HG02970 (cell line): ENCODE data around the gene SPATA21.
"Not testable (repeated sequence)": the region's sequence is repeated elsewhere in the genome, so short reads cannot be mapped to it uniquely, and the experiment has no call there.

Source experiments
- ATAC-seq: cut with Tn5 transposase; IDR thresholded peaks from one replicate; pipeline ENCODE4 v1.9.1; 2021; ENCODE audit warnings: mild to moderate bottlenecking, moderate library complexity, moderate number of reproducible peaks; ENCODE audit not compliant: unreplicated experiment, low FRiP score

SPATA21 gene

GRCh38 chr1:16436946-16437474 is at the start of gene SPATA21:
TSS of gene SPATA21 (minus strand) at chr1:16437424. CDS start at chr1:16431371, 6,053 bp downstream.
- no peak for ATAC-seq

DNA sequence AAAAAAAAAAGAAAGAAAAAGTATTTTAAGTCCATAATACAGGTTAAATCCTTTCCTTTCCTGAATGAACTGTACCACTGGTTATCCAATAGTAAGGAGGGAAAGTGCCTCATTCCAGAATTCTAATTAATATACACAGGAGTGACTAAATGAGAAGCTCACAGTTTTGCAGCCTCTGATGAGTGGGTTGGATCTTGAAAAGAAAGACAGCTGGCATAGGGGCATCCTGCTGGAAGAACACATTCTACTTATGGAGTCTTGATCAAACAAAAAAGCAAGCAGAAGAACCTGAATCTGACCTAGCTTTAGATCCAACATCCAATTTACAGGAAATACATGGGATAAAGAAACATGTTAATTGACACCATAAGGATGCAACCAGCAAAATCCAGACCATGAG is 49.8 kb upstream of the SPATA21 start:
- ATAC-seq = not testable (repeated sequence)

GRCh38 chr1:16486316-16486715 is 49.1 kb upstream of the SPATA21 start:
- not testable (repeated sequence) for ATAC-seq

DNA sequence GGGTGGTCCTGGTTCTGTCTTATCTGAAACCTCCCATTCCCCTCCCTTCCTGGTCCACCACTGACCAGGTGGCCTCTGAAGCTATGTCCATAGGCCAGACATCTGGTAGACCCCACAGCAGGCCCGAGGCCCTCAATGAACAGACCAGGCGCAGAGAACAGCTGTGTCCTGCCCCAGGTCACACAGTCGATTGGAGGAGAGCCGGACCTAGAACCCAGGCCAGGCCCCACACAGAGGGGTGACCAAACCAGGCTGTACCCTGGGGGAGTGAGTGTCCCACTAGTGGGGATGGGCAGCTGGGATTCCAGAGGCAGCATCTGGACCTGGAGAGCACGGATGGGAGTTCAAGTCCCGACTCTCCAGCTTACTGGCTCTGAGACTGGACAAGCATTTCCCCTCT is 47.7 kb upstream of the SPATA21 start:
- ATAC-seq = no peak

GRCh38 chr1:16484501-16484835 is 47.2 kb upstream of the SPATA21 start:
- no peak for ATAC-seq

GRCh38 chr1:16483639-16484500 is 46.6 kb upstream of the SPATA21 start:
- not testable (repeated sequence) for ATAC-seq

DNA sequence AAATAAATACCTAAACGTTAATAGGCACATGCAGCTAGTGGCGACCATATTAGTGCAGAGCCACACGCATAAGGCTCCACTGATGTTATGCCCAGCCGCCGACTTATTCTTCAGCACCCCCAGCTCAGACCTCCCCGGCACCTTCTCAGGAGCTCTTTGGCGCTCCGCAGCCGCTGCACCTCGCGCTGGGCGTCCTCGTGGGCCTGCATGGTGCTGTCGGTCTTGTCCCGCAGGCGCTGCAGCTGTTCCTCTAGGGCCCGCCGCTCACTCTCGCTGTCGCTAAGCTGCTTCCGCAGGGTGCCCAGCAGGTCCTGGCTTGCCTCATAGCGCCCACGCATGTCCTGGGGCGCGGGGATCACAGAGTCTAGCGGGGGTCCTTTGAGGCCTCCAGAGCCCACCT is 45.9 kb upstream of the SPATA21 start:
- ATAC-seq = not testable (repeated sequence)

GRCh38 chr1:16478091-16478490 is 40.9 kb upstream of the SPATA21 start:
- ATAC-seq = no peak

DNA sequence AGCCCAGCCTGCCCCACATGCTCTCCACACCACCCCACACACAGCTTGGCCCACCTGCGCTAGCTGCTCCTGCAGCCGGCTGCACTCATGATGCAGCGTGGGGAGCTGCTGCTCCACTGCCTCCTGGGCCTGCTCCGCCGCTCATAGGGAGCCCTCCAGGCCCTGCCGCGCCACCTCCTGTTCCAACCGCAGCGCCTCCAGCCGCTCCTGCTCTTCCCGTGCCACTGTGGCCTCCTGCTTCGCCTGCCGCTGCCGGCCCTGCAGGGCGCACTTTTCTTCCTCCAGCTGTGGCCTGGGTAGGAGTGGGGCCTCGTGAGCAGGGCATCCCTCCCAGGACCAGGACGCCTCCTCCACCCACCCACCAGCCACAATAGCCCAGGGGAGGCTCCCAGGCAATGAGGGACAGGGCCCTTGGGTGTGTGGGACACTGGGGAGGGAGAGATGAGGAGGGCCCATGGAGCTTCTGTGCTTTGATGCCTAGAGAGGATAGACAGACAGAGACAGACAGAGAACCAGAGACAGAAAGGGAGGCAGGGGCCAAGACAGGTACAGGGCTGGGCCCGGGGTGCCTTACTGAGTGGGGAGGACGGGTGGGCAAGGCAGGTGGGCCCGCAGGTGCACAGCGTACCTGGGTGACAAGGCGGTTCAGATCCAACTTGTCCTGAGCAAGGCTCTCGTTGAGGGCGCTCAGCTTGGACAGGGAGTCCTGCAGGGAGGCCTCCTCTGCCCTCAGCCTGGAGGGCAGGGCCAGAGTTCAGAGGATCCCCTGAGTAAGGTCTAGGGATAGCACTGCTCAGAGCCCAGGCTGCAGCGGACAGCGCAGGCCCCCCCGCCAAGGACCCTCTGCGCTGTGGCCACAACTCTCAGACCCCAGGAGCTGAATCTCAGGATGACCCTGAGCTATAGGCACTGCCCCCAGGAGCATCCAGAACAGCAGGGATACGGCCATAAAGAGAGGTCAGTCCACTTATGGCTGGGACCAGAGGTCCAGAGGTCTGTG is 38.8 kb upstream of the SPATA21 start:
- ATAC-seq = not testable (repeated sequence)

GRCh38 chr1:16474891-16475290 is 37.7 kb upstream of the SPATA21 start:
- ATAC-seq = not testable (repeated sequence)

GRCh38 chr1:16474166-16474800 is 37.1 kb upstream of the SPATA21 start:
- ATAC-seq = no peak

- no peak for ATAC-seq
Observed at GRCh38 chr1:16468558-16468957, 31.3 kb upstream of the SPATA21 start.

- no peak for ATAC-seq
Observed at GRCh38 chr1:16464917-16465625, 27.8 kb upstream of the SPATA21 start.

- ATAC-seq = no peak
Observed at GRCh38 chr1:16462773-16463330, 25.6 kb upstream of the SPATA21 start.

GRCh38 chr1:16461681-16462080 is 24.5 kb upstream of the SPATA21 start:
- ATAC-seq = no peak

- ATAC-seq = no peak
Observed at GRCh38 chr1:16459352-16459925, 22.2 kb upstream of the SPATA21 start.

DNA sequence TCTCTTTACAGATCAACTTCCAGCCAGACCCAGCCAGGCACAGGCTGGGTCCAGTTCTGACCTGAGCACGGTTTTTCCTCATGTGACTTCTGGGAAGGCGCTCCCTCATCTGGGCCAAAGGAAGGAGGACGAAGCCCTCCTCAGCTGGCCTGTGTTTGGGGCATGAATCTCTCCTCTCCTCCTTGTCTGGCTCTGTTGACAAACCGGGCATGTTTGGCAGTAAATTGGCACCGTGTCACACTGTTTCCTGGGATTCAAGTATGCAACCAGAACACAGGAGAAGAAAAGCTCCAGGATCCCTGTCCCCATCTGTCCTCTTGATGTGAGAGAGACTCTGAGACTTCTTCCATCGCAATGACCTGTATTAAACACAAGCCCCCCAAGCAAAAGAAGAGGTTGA is 21.6 kb upstream of the SPATA21 start:
- ATAC-seq = no peak

DNA sequence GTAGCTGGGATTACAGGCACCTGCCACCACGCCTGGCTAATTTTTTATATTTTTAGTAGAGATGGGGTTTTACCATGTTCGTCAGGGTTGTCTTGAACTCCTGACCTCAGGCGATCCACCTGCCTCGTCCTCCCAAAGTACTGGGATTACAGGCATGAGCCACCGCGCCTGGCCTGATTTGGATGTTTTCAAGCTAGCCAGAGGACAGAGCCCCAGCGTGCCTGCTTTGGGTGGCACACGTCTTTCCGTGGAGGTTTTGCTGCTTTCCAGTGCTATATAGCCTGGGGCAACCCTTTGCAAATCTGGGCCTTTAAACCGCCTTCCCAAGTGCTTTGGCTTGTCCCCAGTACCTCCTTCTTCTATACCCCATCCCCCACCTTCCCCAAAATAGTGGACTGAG is 18.9 kb upstream of the SPATA21 start:
- ATAC-seq = not testable (repeated sequence)

GRCh38 chr1:16454909-16455308 is 17.7 kb upstream of the SPATA21 start:
- ATAC-seq = not testable (repeated sequence)
